HG03103 (cell line): ENCODE results near the gene RSPRY1.
"Not testable (repeated sequence)": the region's sequence is repeated elsewhere in the genome, so short reads cannot be mapped to it uniquely, and the experiment has no call there.

Source experiments
- ATAC-seq: cut with Tn5 transposase; IDR thresholded peaks from one replicate; pipeline ENCODE4 v1.9.1; 2021; ENCODE audit warnings: low read depth; ENCODE audit not compliant: unreplicated experiment

Gene RSPRY1

DNA sequence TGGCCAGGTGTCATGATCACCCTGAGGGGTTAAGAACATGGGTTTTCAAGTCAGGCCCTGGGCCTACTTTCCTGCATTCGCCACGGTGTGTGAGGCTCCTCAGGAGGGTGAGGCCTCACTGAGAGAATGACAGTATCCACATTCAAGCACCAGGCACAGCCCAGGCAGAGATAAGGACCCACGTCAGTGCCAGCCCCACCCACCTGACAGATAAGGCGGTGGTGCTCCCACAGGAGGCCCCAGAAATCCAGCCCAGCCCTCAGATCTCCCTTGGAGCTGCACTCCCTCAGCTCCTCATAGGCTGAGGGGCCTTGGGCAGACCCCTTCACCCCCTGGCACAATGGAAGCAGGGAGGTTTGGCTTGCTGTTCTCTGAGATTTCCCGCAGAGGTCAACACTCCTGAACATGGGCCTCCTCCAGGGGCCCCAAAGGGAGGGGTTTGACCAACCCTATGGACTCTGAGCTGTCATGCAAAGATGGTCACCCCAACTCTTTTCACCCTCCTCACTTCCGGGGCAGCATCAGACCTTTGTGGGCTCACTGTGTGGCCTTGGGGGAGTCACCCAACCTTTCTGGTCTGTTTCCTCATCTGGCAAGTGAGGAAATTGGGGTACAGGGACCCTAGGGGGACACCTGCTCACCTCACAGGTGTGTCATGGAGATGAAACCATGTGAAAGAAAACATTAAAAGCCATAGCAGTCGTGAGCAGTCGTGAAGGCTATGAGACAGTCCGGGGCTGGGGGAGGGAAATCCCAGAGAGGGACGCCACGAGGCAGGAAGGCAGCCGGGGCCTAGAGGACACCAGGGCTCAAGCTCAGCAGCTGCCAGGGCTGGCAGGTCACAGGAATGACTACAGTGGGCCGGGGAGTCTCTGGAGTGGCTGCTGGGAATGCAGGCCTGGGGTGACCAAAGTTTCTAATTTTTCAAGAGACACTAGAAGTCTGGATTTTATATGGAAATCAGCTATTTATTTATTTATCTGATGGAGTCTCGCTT, 83.0 kb downstream of the RSPRY1 start:
- ATAC-seq: no peak

DNA sequence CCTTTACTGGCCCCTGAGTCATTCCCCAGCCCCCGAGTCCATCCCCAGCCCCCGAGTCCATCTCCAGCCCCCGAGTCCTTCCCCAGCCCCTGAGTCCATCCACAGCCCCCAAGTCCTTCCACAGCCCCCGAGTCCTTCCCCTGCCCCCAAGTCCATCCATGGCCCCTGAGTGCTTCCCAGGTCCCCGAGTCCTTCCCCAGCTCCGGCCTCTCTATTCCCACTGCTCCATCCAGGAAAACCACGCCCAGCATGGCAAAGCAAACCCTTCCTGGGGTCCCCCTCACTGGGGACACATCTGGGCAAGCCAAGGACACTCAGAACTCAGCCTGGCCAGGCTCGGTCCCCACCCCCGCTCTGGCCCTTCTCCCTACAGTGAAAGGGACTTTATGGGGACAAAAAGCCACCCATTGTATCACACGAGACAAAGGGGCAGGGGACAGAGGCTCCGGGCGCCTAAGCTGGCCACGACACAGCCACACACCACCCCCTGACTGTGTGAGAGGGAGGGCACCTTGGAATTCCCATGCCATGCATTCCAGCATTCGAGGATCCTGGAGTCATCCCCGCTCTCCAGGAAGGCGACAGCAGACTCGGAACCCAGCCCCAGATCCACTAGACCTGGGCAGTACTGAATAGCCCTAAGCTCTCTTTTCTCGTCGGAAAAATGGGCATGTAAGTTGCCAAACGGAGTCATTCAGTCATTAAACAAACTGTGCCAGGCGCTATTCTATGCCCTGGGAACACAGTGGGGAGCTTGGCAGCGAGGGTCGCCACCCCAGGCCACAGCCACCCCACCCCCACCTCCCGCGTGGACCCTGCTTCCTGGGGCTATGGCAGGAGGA, 84.3 kb downstream of the RSPRY1 start:
- ATAC-seq: no peak

DNA sequence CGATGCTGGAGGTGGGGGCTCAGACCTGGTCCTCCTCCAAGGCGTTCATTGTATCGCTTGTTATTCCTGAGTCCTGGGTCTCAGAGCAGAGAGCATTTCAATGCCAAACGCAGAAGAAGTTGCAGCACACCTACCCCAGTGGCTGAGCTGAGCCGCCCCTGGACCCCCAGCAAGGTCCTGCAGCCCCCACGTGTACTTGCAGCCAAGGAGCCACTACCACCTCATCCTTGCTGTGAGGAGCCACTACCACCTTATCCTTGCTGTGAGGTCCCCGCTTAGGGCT, 84.9 kb downstream of the RSPRY1 start:
- no peak for ATAC-seq

DNA sequence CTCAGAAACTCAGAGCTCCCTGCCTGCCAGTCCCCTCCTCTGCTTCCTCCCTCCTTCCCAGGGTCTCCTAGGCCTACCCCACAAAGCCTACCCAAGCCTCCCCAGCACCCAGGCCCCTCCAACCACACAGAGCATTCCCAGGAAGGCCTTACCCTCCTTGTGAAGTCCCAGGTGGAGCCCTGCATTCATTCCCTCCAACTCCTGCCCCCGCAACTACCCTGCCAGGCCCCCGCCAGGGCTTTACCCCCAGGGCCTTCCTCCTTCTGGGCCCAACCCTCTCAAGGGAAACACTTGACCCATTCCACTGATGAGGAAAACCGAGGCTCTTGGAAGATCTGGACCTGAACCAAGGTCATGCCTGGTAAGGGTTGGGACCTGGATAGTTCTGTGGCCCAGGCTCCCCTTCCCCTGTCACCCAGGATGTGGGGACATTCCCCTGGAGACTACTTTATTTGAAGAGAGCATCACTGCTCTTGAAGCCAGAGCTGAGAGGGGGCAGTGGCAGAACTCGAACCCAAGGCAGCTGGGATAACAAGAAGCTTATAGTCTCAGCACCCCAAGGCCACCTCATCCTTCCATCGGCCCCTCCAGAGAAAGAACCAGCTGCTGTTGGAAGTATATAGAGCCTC, 85.9 kb downstream of the RSPRY1 start:
- no peak for ATAC-seq

DNA sequence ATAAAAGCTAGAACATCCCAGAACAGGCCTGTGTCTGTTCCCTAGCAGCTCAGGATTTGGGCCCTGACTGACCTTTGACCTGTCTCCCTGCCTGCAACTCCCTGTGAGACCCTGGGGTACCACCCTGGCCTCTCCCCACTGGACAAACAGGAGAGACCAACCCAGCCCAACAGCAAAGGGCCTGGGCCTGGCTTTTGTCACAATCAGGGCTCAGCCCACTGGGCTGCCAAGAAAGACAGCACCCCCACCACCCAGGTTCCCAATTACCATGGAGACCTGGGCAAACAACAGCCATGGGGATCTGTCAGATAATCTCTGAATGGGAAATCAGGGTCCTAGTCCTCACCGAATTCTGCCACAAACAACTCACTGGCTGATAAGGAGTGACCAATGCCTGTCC, 87.2 kb downstream of the RSPRY1 start:
- ATAC-seq: no peak

DNA sequence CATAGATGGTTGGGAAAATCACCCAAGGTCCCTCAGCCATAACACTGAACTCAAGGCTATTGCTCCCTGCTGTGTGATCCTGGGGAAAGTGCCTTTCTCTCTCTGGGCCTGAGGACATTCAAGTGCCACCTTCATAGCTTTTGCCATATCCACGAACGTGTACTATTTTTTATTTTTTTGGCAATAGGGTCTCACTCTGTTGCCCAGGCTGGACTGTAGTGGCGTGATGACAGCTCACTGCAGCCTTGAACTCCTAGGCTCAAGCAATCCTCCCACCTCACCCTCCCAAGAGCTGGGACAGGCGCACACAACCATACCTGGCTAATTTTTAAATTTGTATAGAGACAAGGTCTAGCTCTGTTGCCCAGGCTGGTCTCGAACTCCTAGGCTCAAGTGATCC, 87.7 kb downstream of the RSPRY1 start:
- no peak for ATAC-seq

DNA sequence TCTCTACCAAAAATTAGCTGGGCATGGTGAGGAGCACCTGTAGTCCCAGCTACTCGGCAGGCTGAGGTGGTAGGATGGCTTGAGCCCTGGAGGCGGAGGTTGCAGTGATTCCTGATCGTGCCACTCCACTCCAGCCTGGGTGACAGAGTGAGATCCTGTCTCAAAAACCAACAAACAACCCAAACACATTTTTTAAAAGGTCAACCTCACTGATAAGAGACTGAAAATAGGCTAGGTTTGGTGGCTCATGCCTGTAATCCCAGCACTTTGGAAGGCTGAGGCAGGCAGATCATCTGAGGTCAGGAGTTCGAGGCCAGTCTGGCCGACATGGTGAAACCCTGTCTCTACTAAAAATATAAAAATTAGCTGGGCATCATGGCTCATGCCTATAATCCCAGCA, 89.8 kb downstream of the RSPRY1 start:
- ATAC-seq: not testable (repeated sequence)

DNA sequence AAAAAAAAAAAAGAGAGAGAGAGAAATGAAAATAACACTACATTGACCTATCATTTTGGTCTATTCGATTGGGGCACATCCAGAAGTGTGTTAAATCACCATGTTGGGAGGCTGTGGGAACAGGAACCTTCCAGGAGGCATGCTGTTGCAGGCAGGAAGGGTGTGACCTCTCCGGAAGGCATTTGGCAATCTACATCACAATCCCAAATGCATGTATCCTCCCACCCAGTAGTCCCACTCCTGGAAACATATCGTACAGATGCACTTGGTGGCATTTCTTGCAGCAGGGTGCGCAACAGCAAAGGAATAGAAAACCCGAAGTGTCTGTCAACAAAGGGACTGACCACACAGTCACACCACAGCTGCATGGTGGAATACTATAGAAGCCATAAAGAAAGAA, 90.5 kb downstream of the RSPRY1 start:
- ATAC-seq: no peak

DNA sequence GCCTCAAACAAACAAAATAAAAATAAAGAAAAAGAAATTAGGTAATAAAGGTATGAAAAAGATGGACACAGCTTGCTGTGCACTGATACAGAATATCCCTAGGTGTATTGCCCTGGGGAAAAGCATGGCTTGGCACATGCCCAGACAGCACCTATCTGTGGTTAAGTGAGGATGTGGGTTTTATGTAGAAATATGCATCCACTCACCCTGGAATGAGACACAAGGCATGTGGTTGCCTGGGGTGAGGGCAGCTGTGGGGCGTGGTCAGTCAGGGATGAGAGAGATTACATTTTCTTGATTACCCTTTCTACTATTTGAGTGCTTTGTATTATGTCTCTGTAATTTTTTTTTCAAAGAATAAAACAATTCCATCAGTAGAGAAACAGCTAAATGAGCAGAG, 91.5 kb downstream of the RSPRY1 start:
- ATAC-seq: no peak

DNA sequence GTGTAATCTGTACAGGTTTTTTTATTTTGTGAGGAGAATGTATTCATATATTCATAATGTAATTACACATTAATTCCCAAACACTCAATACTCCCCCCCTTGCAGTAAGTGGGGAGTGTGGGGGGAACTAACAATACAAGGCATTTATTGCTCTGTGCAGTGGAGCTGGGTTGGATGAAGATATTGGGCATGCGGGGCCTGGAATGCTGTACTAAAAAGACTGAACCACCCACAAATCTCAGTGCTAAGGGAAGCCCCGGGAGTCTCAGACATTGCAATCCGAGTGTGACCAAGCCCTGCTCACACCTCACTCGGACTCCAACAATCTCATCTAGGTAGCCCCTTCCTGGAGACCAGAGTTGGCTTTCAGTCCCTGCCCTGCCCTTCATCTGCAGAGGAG, 92.4 kb downstream of the RSPRY1 start:
- ATAC-seq: no peak

DNA sequence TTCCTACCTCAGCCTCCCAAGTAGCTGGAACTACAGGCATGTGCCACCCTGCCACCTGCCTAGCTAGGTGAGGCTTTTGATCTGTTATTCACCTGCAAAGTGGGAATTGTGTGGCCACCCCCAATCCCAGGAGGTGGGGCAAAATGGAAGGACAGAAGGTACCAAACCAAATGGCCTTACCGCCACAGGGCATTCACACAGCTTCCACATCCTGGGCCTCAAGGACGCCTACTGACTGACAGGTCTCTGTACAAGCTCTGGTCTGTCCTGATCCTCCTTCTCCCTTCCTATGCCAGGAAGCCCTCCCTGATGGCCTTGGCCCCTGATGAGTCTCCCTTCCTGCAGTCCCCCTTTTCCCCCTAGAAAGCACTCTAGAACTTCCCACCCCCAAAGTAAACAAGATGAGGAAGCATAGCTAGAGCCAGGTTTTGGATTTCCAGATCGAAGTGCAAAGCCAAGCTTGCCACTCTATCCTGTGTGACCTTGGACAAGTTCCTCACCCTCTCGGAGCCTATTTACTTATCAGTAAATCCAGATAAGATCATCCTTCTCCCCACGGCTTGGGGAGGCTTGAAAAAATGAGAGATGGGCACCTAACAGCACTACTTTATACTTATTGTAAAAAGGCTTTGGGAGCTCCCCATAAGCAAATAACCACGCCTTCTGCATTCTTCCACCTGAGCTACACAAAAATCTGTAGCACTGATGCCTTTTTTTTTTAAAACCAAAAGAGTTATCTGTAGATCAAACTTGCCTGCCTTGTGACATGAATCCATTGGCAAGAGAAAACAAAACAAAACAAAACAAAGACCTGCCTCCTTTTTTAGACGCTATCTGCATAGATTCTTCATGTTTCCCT, 93.9 kb downstream of the RSPRY1 start:
- no peak for ATAC-seq

DNA sequence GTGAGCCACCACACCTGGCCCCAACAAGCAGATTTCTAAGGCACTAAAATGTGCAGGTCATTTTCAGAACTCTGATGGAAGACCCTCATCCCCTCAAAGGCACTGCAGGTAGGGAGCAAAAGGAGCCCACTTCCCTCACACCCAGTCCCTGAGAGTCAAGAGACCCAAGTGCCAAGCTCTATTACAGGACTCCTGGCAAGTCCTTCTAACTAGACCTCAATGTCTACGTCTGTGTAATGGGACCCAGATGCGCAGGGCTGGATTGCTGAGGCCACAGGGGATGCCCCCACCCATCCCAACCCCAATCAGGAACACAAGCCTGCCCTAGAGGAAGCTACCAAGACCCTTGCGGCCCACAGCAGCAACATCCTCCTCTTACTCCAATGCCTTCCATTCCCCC, 95.7 kb downstream of the RSPRY1 start:
- ATAC-seq: no peak

DNA sequence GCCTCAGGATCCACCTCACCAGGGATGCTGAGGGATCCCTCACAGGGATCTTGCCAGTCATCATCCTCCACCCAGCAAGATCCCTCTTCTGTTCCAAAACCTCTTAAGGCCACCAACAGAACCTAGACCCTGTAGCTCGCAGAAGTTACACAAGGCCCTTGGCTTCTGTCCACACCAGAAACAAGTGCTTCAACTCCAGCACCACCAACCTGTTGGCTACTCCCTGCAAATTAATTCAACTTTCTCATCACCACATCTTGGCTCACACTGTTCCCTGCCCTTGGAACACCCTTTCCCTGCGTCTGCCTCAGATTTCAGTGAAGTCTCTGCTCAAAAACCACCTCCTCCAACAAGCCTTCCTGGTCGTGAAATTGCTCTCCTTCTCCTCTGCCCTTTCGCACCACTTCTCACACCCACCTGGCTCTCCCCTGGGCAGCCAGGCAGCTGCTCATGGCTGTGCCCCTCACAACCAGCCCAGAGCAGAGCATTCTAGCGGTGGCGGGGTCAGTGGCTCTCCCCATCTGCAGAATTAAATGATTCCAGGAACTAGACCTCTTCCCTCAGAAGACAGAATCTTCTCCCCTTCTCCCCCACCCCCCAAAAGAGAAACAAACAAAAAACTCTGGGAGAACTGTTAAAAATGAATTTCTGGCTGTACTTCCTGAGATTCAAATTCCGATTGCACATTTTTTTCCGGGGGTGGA, 96.5 kb downstream of the RSPRY1 start:
- no peak for ATAC-seq

DNA sequence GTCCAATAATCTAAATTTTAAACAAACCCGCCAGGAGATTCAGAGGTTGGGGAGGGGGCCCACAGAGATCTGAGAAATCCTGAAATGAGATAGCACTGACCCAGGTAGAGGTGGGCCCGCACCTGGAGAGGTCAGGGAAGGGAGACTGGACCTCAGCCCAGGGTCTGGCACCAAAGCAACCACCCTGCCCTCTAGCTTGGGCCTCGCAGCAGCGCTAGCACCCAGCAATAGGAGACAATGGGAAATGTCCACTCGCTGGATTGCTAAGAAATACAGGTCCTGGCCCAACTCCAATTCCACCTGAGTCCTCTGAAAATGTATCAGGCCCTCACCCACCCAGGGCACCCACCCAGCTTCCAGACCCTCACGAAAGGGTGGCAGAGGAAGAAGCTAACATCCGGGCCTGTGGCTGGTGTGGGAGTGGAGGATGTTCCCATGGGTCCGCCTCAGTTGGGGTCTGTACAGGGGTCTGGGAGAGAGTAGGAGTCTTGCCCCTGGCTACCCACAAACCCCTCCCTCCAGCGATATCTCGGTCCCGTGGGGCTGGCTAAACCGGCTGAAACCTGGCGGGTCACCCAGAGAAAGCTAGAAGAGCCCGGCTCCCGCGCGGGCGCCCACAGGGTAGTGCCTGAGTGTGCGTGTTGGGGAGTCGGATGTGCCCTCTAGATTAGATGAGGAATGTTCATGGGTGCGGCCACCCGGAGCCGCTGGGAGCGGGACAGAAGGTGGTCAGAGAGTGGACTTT, 97.3 kb downstream of the RSPRY1 start:
- no peak for ATAC-seq

DNA sequence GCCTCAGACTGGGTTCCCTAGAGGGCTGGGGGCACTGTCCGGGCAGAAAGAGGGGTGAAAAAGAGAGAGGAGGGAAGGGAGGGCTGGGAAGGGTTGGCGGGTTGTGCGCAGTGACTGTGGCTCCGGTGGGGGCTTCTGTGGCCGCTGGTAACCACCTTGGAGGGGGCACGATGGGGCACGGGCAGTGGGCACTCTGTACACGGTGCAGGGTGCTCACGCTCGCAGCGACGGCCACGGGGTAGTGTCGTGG, 97.8 kb downstream of the RSPRY1 start:
- ATAC-seq: no peak

DNA sequence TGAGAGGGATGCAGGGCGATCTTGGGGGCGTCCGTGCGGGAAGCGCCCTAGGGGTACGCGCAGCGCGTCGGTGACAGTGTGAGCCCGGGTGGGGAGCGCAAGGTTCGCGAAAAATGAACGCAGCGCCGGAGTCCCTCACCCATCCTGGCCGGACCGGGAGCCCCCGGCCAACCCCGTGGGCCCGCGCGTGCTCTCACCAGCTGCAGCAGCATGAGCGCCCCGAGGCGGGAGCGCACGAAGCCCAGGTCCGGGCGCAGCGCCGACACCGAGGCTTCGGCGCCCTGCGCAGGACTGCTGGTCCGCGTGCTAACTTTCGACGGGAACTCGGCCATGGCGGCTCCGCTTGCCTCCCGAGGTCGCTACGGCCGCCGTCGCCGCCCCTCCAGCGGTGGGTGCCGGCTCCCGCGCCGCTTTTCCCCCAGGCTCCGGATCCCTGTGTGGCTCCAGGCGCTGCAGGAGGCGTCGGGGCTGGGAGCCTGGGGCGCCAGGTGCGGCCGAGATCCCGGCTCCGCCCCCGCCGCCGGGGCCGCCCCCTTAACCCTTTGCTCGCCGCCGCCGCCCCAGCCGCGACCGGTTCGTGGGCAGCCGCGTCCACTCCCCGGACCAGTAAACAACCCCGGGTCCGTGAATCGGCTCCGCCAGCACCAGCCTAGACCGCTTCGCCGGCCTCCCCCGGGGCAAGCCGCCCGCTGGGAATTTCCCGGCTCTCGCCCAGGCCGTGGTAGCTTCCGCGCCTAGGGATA, 98.3 kb downstream of the RSPRY1 start, which contains the start of gene PLLP:
PLLP (minus strand) TSS at position 464 of the 743 bp plus-strand sequence; CDS start at position 332, 132 bp downstream.
- ATAC-seq: no peak

DNA sequence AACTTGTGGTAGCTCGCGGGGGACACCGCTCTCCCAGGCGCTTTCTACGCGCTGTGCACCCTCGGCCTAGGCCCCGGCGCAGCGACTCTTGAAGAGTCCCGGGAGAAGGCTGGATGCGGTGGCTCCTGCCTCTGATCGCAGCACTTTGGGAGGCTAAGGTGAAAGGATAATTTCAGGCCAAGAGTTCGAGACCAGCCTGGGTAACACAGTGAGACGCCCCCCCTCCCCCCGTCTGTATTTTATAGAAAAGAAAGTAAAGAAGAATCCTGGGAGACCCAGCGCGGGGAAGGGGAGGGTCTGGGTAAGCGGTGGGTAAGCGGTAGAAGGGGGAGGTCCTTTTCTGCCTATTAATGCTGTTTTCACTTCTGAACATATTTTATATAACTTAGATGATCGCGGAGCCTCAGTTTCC, 98.8 kb downstream of the RSPRY1 start:
- no peak for ATAC-seq

DNA sequence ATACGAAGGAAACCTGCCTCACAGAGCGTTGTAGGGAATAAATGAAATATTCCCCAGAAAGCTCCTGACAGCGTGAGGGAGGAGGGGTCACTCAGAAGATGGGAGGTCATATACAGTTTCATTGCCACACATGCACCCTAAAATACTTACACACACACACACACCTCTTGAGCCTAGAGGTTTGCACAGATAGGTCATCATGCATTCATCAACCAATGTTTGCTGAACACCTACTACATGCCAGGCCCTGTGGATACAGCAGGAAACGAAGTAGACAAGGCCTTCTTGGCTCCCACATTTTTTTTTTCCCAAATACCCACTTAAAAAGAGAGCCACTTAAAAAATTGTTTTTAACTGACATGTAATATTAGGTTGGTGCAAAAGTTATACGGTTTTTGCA, 99.2 kb downstream of the RSPRY1 start:
- no peak for ATAC-seq
